ENCODE measurements around the gene SHISA7.

GRCh38 chr19:55418185-55418584, 24.9 kb downstream of the SHISA7 start:
- TF ChIP-seq POLR2A (IDR thresholded peaks at IDR 0.05; ENCODE audit: low read length), result no peak
- no peak for TF ChIP-seq GATA1 (IDR thresholded peaks at IDR 0.05; ENCODE audit: low read depth, low read length)
